CD14-positive monocyte (primary cell): ENCODE measurements around the gene ABRAXAS1. TPM values are rescaled to one million over a fixed set of nuclear protein-coding genes. Genes with fewer than 3 reads are reported as not detected.

Source experiments
- DNase-seq, 3 donors: peaks; one replicate each; pipeline ENCODE4 v3.0.0-alpha.2; 2011 to 2022
- H2AFZ ChIP-seq: 2 replicates; pipeline ENCODE4 v1.6.0; 2012; ENCODE audit warnings: mild to moderate bottlenecking, low read depth, low read length, inconsistent platforms; ENCODE audit not compliant: insufficient read depth, poor library complexity, severe bottlenecking
- H3K27ac ChIP-seq, 2 donors: 1 replicate in 1 of 2; 2 replicates in 1 of 2; pipeline ENCODE4 v1.5.1; 2012 to 2013; ENCODE audit warnings: low read length in 2 of 2, control low read depth in 1 of 2, inconsistent platforms in 1 of 2, low read depth in 1 of 2, mild to moderate bottlenecking in 1 of 2
- H3K27me3 ChIP-seq, 2 donors: one replicate each; pipeline versions ENCODE4 v1.6.0 to v1.6.1; 2011 to 2013; ENCODE audit warnings: low read length in 2 of 2; ENCODE audit not compliant: control insufficient read depth in 2 of 2, insufficient read depth in 2 of 2
- H3K36me3 ChIP-seq, 2 donors: replicated peaks in 1 of 2; 1 replicate in 1 of 2; 2 replicates in 1 of 2; pipeline versions ENCODE4 v1.5.1 to v1.6.1; 2012 to 2013; ENCODE audit warnings: low read length in 2 of 2, control low read depth in 1 of 2, inconsistent platforms in 1 of 2, mild to moderate bottlenecking in 1 of 2; ENCODE audit not compliant: insufficient read depth in 2 of 2, control insufficient read depth in 1 of 2
- H3K4me1 ChIP-seq, 2 donors: 1 replicate in 1 of 2; 2 replicates in 1 of 2; pipeline versions ENCODE4 v1.5.1 to v1.6.1; 2012 to 2013; ENCODE audit warnings: low read length in 2 of 2, control low read depth in 1 of 2, inconsistent platforms in 1 of 2, mild to moderate bottlenecking in 1 of 2, moderate library complexity in 1 of 2; ENCODE audit not compliant: insufficient read depth in 2 of 2, control insufficient read depth in 1 of 2
- H3K4me2 ChIP-seq: replicated peaks from 2 replicates; pipeline ENCODE3; 2012; ENCODE audit warnings: low read length, moderate library complexity, mild to moderate bottlenecking; ENCODE audit not compliant: poor library complexity, severe bottlenecking; ENCODE audit errors: extremely low read depth
- H3K4me3 ChIP-seq, 3 experiments: fragments of 200-600 bp in 1 of 3; sonication (generic) in 1 of 3; replicated peaks in 1 of 3; 1 replicate in 2 of 3; 2 replicates in 1 of 3; pipeline ENCODE4 v1.5.1; 2011 to 2013; ENCODE audit warnings: low read length in 3 of 3, mild to moderate bottlenecking in 3 of 3, control low read depth in 2 of 3, low read depth in 2 of 3, inconsistent platforms in 1 of 3, moderate library complexity in 1 of 3
- H3K79me2 ChIP-seq: 2 replicates; pipeline ENCODE4 v1.6.0; 2012; ENCODE audit warnings: mild to moderate bottlenecking, control low read depth, inconsistent platforms, low read length, moderate library complexity; ENCODE audit not compliant: insufficient read depth
- H3K9ac ChIP-seq: 2 replicates; pipeline ENCODE4 v1.6.0; 2017; ENCODE audit warnings: low read length, mild to moderate bottlenecking; ENCODE audit not compliant: insufficient read depth, poor library complexity, severe bottlenecking
- H3K9me3 ChIP-seq, 2 donors: replicated peaks in 1 of 2; 1 replicate in 1 of 2; 2 replicates in 1 of 2; pipeline versions ENCODE4 v1.5.1 to v1.6.1; 2012 to 2013; ENCODE audit warnings: low read length in 2 of 2, control low read depth in 1 of 2; ENCODE audit not compliant: control insufficient read depth in 1 of 2, insufficient read depth in 1 of 2
- H4K20me1 ChIP-seq: 2 replicates; pipeline ENCODE4 v1.6.0; 2012; ENCODE audit warnings: mild to moderate bottlenecking, low read length, control low read depth, moderate library complexity; ENCODE audit not compliant: insufficient read depth
- H3K27ac Mint-ChIP-seq, 7 donors: one replicate each; pipeline ENCODE4 v1.8.0; 2020; ENCODE audit warnings: mild to moderate bottlenecking in 7 of 7, mixed read lengths in 7 of 7, moderate library complexity in 6 of 7, inconsistent platforms in 2 of 7
- H3K27me3 Mint-ChIP-seq, 3 donors: one replicate each; pipeline ENCODE4 v1.8.0; 2021 to 2022; ENCODE audit warnings: low read depth in 3 of 3, mild to moderate bottlenecking in 3 of 3, mixed read lengths in 3 of 3, moderate library complexity in 3 of 3, inconsistent platforms in 1 of 3
- H3K36me3 Mint-ChIP-seq, 2 donors: one replicate each; pipeline ENCODE4 v1.8.0; 2020; ENCODE audit warnings: mixed read lengths in 2 of 2, inconsistent platforms in 1 of 2, mild to moderate bottlenecking in 1 of 2
- H3K4me1 Mint-ChIP-seq: one replicate; pipeline ENCODE4 v1.8.0; 2020; ENCODE audit warnings: mild to moderate bottlenecking, mixed read lengths
- H3K4me3 Mint-ChIP-seq, 2 donors: one replicate each; pipeline ENCODE4 v1.8.0; 2020; ENCODE audit warnings: mild to moderate bottlenecking in 2 of 2, mixed read lengths in 2 of 2, moderate library complexity in 1 of 2
- H3K9me3 Mint-ChIP-seq, 7 donors: one replicate each; pipeline ENCODE4 v1.8.0; 2020 to 2022; ENCODE audit warnings: mixed read lengths in 7 of 7, mild to moderate bottlenecking in 6 of 7, moderate library complexity in 6 of 7, inconsistent platforms in 2 of 7
- WGBS: methylation state at CpG from one replicate; pipeline ENCODE4 v1.1.5; 2013; ENCODE audit warnings: missing lambda C conversion rate; ENCODE audit not compliant: insufficient coverage; 5-methylcytosine and 5-hydroxymethylcytosine counted together
- intact Hi-C, 2 donors: fragments of 100-400 bp; cut with micrococcal nuclease; formaldehyde crosslinking; loops; one replicate each; pipeline versions ENCODE4 v1.15.0 to v1.15.1; 2023
- polyA plus RNA-seq, 3 donors: library from polyadenylated mRNA; depleted of rRNA in 1 of 3; unstranded in 2 of 3; stranded (reverse) in 1 of 3; fragments of 300-500 nt in 2 of 3; fragments of >200 nt in 1 of 3; fragmentation: Illumina TruSeq in 2 of 3; gene quantifications; 1 replicate in 2 of 3; 2 replicates in 1 of 3; pipeline ENCODE4 v1.2.3, GENCODE V29; 2012 to 2021
- TF ChIP-seq, protein P1 (sequence below): fragments of 200-600 bp; IDR thresholded peaks from one replicate; pipeline ENCODE4 v1.8.0; 2022; ENCODE audit warnings: antibody characterized with exemption, mild to moderate bottlenecking

The ABRAXAS1 gene
- polyA plus RNA-seq, 3 donors = 6.0 to 10.8 (median 6.8) TPM

DNA sequence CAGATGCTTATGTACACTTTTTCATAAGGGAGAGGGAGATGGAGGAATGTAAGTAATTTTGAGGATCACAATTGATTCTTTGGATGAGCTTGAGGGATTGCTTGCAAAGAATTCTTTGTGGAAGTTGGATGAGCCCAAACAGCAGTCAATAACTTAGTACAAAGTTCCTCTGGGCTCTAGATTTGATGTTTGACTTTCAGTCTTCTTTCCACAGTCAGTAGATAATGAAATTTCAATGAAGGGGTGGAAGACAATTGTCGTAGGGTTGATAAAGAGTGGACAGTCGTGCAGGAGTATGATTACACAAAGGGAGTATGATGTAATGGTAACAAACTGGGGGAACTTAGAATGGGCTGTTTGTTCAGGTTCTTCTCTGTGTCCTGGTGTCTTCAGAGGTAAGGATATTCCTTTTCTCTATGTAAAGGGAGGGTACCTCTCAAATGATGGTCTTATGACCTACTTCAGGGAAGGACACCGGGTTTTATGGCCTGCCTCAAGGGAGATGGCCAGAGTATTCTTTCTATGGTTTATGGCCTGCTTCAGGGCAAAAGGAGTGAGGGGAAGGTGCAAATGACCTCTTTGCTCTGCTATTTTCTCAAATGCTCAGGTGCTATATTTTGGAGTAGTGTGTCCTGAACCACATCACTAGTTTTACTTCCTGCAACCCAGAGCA is 1.7 kb upstream of the ABRAXAS1 start:
- Histone ChIP-seq H2AFZ (peak overlapping the region; percentile 96), H3K4me2 (no peak overlapping the region), H3K36me3 (no peaks in the 10 kb centered on the region), H3K27me3 (no peaks in the 10 kb centered on the region), H4K20me1 (no peaks in the 10 kb centered on the region), H3K9me3 (no peaks in the 10 kb centered on the region), H3K79me2 (no peaks in the 10 kb centered on the region), H3K4me3 (no peak overlapping the region), H3K27ac (no peak overlapping the region), H3K9ac (no peak overlapping the region), H3K4me1 (peaks cover 13 to 16% of the 10 kb centered on the region in 2 donors)
- Mint-ChIP-seq H3K27me3 (no peaks in the 10 kb centered on the region), H3K36me3 (no peaks in the 10 kb centered on the region), H3K9me3 (no peaks in the 10 kb centered on the region), H3K4me1 (peaks cover 13% of the 10 kb centered on the region), H3K4me3 (no peak overlapping the region), H3K27ac (peak overlapping the region in 1 of 7 donors; percentile 74)
- DNase-seq = no peak
- no CpG with 5 or more reads among the region's 3 CpGs for WGBS
- TF ChIP-seq, protein P1, sequence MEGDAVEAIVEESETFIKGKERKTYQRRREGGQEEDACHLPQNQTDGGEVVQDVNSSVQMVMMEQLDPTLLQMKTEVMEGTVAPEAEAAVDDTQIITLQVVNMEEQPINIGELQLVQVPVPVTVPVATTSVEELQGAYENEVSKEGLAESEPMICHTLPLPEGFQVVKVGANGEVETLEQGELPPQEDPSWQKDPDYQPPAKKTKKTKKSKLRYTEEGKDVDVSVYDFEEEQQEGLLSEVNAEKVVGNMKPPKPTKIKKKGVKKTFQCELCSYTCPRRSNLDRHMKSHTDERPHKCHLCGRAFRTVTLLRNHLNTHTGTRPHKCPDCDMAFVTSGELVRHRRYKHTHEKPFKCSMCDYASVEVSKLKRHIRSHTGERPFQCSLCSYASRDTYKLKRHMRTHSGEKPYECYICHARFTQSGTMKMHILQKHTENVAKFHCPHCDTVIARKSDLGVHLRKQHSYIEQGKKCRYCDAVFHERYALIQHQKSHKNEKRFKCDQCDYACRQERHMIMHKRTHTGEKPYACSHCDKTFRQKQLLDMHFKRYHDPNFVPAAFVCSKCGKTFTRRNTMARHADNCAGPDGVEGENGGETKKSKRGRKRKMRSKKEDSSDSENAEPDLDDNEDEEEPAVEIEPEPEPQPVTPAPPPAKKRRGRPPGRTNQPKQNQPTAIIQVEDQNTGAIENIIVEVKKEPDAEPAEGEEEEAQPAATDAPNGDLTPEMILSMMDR = no peak
- intact Hi-C loops = no loop called here

- Histone ChIP-seq H3K9ac (no peak overlapping the region), H4K20me1 (no peaks in the 10 kb centered on the region), H3K36me3 (peaks cover 9 to 57% of the 10 kb centered on the region in 2 donors), H3K79me2 (no peaks in the 10 kb centered on the region), H3K27me3 (no peaks in the 10 kb centered on the region), H3K4me1 (no peaks in the 10 kb centered on the region), H3K4me2 (no peak overlapping the region), H3K4me3 (no peak overlapping the region), H3K27ac (no peak overlapping the region), H2AFZ (no peak overlapping the region), H3K9me3 (no peaks in the 10 kb centered on the region)
- no peaks in the 10 kb centered on the region for H3K4me1 Mint-ChIP-seq
- H3K27ac Mint-ChIP-seq = no peak overlapping the region
- H3K36me3 Mint-ChIP-seq = peaks cover 46 to 61% of the 10 kb centered on the region in 2 donors
- H3K4me3 Mint-ChIP-seq = no peak overlapping the region
- DNase-seq = no peak
- no CpG with 5 or more reads among the region's 2 CpGs for WGBS
- H3K9me3 Mint-ChIP-seq = no peaks in the 10 kb centered on the region
- intact Hi-C loops = no loop called here
- no peaks in the 10 kb centered on the region for H3K27me3 Mint-ChIP-seq
- TF ChIP-seq, protein P1 = no peak
Observed at GRCh38 chr4:83473966-83474365, 10.9 kb downstream of the ABRAXAS1 start.
